HG03558 (cell line): ENCODE data around the gene ONECUT1.
A peak's percentile ranks its signal among the peaks of the same experiment; 100 is the strongest.

Source experiments
- ATAC-seq: cut with Tn5 transposase; IDR thresholded peaks from one replicate; pipeline ENCODE4 v1.9.1; 2021; ENCODE audit warnings: moderate number of reproducible peaks; ENCODE audit not compliant: unreplicated experiment; ENCODE audit errors: extremely low read depth

ONECUT1 gene

GRCh38 chr15:52783929-52784798 lies 6.0 kb downstream of the ONECUT1 start:
- ATAC-seq, result no peak

GRCh38 chr15:52783191-52783829 lies 6.8 kb downstream of the ONECUT1 start:
- no peak for ATAC-seq

- no peak for ATAC-seq
Observed at GRCh38 chr15:52782514-52782913, 7.6 kb downstream of the ONECUT1 start.

- no peak for ATAC-seq
Observed at GRCh38 chr15:52780172-52780980, 9.8 kb downstream of the ONECUT1 start.

- no peak for ATAC-seq
Observed at GRCh38 chr15:52778457-52778856, 11.7 kb downstream of the ONECUT1 start.

GRCh38 chr15:52772766-52773165 lies 17.4 kb downstream of the ONECUT1 start:
- no peak for ATAC-seq

GRCh38 chr15:52765785-52766184 lies 24.4 kb downstream of the ONECUT1 start:
- ATAC-seq, result no peak

GRCh38 chr15:52764731-52765130 lies 25.4 kb downstream of the ONECUT1 start:
- no peak for ATAC-seq

- ATAC-seq, result no peak
Observed at GRCh38 chr15:52762621-52763020, 27.5 kb downstream of the ONECUT1 start.

- no peak for ATAC-seq
Observed at GRCh38 chr15:52760562-52760961, 29.6 kb downstream of the ONECUT1 start.

- no peak for ATAC-seq
Observed at GRCh38 chr15:52759969-52760368, 30.2 kb downstream of the ONECUT1 start.

- no peak for ATAC-seq
Observed at GRCh38 chr15:52757496-52757895, 32.6 kb downstream of the ONECUT1 start.

GRCh38 chr15:52751522-52751921 lies 38.6 kb downstream of the ONECUT1 start:
- ATAC-seq, result no peak

GRCh38 chr15:52749258-52749657 lies 40.9 kb downstream of the ONECUT1 start:
- ATAC-seq, result no peak

GRCh38 chr15:52746162-52746757 lies 43.9 kb downstream of the ONECUT1 start:
- ATAC-seq, result no peak

GRCh38 chr15:52745326-52746161 lies 44.6 kb downstream of the ONECUT1 start:
- ATAC-seq, result no peak

- ATAC-seq, result no peak
Observed at GRCh38 chr15:52738311-52738710, 51.8 kb downstream of the ONECUT1 start.

GRCh38 chr15:52737720-52738119 lies 52.4 kb downstream of the ONECUT1 start:
- no peak for ATAC-seq

GRCh38 chr15:52735231-52736089 lies 54.7 kb downstream of the ONECUT1 start:
- peak; percentile 49 for ATAC-seq
